DND-41 (cell line): ENCODE data around the gene MTFR2.
"Not testable (repeated sequence)": the region's sequence is repeated elsewhere in the genome, so short reads cannot be mapped to it uniquely, and the experiment has no call there.

Source experiments
- ATAC-seq: fragments of 200-7000 bp; cut with Tn5 transposase; 3 replicates; pipeline ENCODE4 v1.9.1; 2021; ENCODE audit warnings: low read depth; ENCODE audit not compliant: insufficient read depth
- DNase-seq: peaks from one replicate; pipeline ENCODE4 v3.0.0-alpha.2; 2020
- H2AFZ ChIP-seq: 2 replicates; pipeline ENCODE4 v1.6.0; 2012; ENCODE audit warnings: low read depth, low read length
- H3K27ac ChIP-seq: 2 replicates; pipeline ENCODE4 v1.5.1; 2012; ENCODE audit warnings: low read length, inconsistent platforms
- H3K27me3 ChIP-seq: fragments of 200-600 bp; sonication (generic); 2 replicates; pipeline ENCODE4 v1.6.0; 2012; ENCODE audit warnings: low read length, mild to moderate bottlenecking, inconsistent platforms; ENCODE audit not compliant: insufficient read depth, poor library complexity
- H3K36me3 ChIP-seq: 2 replicates; pipeline ENCODE4 v1.5.1; 2012; ENCODE audit warnings: low read length, inconsistent platforms; ENCODE audit not compliant: insufficient read depth
- H3K4me1 ChIP-seq: 2 replicates; pipeline ENCODE4 v1.5.1; 2012; ENCODE audit warnings: mild to moderate bottlenecking, low read length; ENCODE audit not compliant: insufficient read depth
- H3K4me2 ChIP-seq: 2 replicates; pipeline ENCODE4 v1.6.0; 2012; ENCODE audit warnings: mild to moderate bottlenecking, moderate library complexity, low read length, inconsistent platforms; ENCODE audit not compliant: insufficient read depth
- H3K4me3 ChIP-seq, 2 experiments: fragments of 200-600 bp in 1 of 2; shearing (Covaris generic) in 1 of 2; 2 replicates each; pipeline ENCODE4 v1.5.1; 2012 to 2016; ENCODE audit warnings: inconsistent platforms in 2 of 2, low read length in 2 of 2, mild to moderate bottlenecking in 2 of 2, low read depth in 1 of 2, moderate library complexity in 1 of 2
- H3K79me2 ChIP-seq: 2 replicates; pipeline ENCODE4 v1.6.0; 2012; ENCODE audit warnings: low read length, inconsistent platforms; ENCODE audit not compliant: insufficient read depth
- H3K9ac ChIP-seq: 2 replicates; pipeline ENCODE4 v1.6.0; 2012; ENCODE audit warnings: low read depth, mild to moderate bottlenecking, inconsistent platforms, low read length, moderate library complexity
- H3K9me3 ChIP-seq: 2 replicates; pipeline ENCODE4 v1.5.1; 2012; ENCODE audit warnings: low read length, moderate library complexity, mild to moderate bottlenecking, inconsistent platforms; ENCODE audit not compliant: insufficient read depth, severe bottlenecking
- H4K20me1 ChIP-seq: 2 replicates; pipeline ENCODE4 v1.6.0; 2012; ENCODE audit warnings: low read length; ENCODE audit not compliant: insufficient read depth
- EZH2 ChIP-seq: IDR thresholded peaks from 3 replicates; pipeline ENCODE4 v1.6.1; 2012; ENCODE audit warnings: borderline replicate concordance, low read depth, mild to moderate bottlenecking, moderate library complexity, low read length, inconsistent platforms; ENCODE audit not compliant: severe bottlenecking
- TF ChIP-seq, protein P1 (sequence below): IDR thresholded peaks from 2 replicates; pipeline ENCODE4 v1.5.1; 2012; ENCODE audit warnings: borderline replicate concordance, low read length, moderate library complexity, mild to moderate bottlenecking; ENCODE audit not compliant: poor library complexity, severe bottlenecking; ENCODE audit errors: extremely low read depth

Gene MTFR2

DNA sequence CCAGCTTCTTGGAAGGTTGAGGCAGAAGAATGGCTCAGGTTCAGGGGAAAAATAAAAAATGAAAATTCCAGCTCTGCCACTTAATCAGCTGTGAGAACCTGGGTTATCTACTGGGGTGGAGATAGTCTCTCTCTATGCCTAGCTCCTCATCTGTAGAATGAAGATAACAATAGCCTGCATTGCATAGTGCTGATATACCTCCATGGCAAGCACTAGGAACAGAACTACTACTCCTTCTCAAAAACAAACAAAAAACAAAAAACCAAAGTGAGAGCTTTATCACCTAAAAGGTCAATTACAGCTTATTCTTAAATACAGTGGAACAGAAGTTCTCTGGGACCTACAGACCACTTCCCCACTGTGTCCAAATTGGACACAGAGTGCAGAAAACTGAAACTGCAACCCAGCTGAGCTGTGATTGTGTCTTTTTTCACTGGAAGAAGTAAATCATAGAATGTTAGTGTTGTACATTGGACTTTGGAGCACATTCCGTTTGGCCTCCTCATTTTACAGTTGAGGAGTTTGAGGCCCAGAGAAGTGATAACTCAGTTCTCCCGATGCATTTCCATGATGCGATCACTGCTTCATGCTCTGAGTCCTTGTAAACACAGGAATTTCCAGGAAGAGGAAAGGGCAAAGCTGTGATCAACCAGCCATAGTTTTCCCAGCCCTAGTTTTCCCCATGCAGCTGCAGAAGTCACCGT lies 23.3 kb downstream of the MTFR2 start:
- Histone ChIP-seq H3K27ac (no peak overlapping the region), H3K4me2 (peak overlapping the region; percentile 47; the same call in 1 of the 2 replicates), H3K9me3 (no peaks in the 10 kb centered on the region), H3K27me3 (no peaks in the 10 kb centered on the region), H3K9ac (no peak overlapping the region), H2AFZ (peak overlapping the region; percentile 62), H3K4me1 (peaks cover 3% of the 10 kb centered on the region; the same call in 1 of the 2 replicates), H3K4me3 (peak overlapping the region in 1 of 2 experiments; percentile 6; a peak in 1 of 4 replicates), H4K20me1 (no peaks in the 10 kb centered on the region), H3K36me3 (peaks cover 12% of the 10 kb centered on the region; the same call in 1 of the 2 replicates), H3K79me2 (no peaks in the 10 kb centered on the region)
- ATAC-seq, result peak; percentile 46; the same call in 2 of the 3 replicates
- TF ChIP-seq, protein P1, sequence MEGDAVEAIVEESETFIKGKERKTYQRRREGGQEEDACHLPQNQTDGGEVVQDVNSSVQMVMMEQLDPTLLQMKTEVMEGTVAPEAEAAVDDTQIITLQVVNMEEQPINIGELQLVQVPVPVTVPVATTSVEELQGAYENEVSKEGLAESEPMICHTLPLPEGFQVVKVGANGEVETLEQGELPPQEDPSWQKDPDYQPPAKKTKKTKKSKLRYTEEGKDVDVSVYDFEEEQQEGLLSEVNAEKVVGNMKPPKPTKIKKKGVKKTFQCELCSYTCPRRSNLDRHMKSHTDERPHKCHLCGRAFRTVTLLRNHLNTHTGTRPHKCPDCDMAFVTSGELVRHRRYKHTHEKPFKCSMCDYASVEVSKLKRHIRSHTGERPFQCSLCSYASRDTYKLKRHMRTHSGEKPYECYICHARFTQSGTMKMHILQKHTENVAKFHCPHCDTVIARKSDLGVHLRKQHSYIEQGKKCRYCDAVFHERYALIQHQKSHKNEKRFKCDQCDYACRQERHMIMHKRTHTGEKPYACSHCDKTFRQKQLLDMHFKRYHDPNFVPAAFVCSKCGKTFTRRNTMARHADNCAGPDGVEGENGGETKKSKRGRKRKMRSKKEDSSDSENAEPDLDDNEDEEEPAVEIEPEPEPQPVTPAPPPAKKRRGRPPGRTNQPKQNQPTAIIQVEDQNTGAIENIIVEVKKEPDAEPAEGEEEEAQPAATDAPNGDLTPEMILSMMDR, result no peak
- TF ChIP-seq EZH2, result no peak
- no peak for DNase-seq

DNA sequence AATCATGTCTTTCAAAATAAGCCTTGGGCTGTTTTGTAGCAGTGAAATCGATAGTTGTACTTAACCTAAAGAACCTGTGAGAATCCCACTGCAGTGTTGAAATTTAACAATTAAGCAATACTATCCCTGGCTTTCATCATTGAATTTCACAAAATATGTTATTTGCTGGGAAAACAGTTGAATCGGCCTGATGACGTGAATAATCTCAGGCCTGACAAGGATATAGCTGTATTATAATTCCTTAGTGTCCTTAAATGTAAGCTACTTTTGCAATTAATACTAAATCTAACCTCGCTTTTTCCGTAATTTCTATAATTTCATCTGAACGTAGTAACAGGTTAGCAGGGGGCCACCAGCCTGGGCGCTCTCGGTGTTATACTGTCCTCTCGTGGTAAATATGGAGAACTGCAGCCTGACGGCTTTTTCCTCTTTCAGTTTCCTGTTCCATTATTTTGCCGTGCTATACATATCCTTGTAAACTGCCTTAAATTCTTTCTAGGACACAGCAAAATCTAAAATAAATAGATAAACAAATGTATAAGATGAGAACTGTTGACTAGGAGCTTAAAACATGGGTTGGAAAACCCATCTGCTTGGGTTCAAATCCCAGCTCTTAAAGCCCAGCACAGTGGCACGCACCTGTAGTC lies 24.0 kb downstream of the MTFR2 start:
- Histone ChIP-seq H3K27ac (no peak overlapping the region), H3K9ac (no peak overlapping the region), H2AFZ (peak overlapping the region; percentile 62)

DNA sequence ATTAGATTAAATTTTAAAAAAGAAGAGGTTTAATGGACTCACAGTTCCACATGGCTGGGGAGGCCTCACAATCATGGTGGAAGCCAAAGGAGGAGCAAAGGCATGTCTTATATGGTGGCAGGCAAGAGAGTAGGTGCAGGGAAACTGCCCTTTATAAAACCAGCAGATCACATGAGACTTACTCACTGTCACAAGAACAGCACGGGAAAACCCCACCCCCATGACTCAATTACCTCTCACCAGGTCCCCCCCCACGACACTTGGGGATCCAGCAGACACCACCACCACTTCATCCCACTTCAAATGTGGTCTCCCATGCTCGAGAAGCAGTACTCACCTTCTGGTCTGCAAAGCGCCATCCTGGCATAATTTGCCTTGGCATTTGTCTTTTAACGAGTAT lies 24.6 kb downstream of the MTFR2 start:
- Histone ChIP-seq H4K20me1 (no peaks in the 10 kb centered on the region), H3K4me1 (peaks cover 3% of the 10 kb centered on the region; the same call in 1 of the 2 replicates), H2AFZ (no peak overlapping the region), H3K27ac (no peak overlapping the region), H3K9me3 (no peaks in the 10 kb centered on the region), H3K36me3 (peaks cover 4% of the 10 kb centered on the region; the same call in 1 of the 2 replicates), H3K9ac (no peak overlapping the region), H3K79me2 (no peaks in the 10 kb centered on the region), H3K27me3 (no peaks in the 10 kb centered on the region), H3K4me3 (no peak overlapping the region), H3K4me2 (no peak overlapping the region)
- no peak for ATAC-seq
- DNase-seq, result no peak
- TF ChIP-seq EZH2, result no peak
- TF ChIP-seq, protein P1, result no peak

More for the DNA sequence above, 24.0 kb downstream of the MTFR2 start:
- peaks cover 11% of the 10 kb centered on the region; the same call in 1 of the 2 replicates for H3K36me3 ChIP-seq
- peak overlapping the region; percentile 47; the same call in 1 of the 2 replicates for H3K4me2 ChIP-seq
- peak overlapping the region in 1 of 2 experiments; percentile 6; a peak in 1 of 4 replicates for H3K4me3 ChIP-seq
- H4K20me1 ChIP-seq, result no peaks in the 10 kb centered on the region
- ATAC-seq, result peak; percentile 83
- H3K27me3 ChIP-seq, result no peaks in the 10 kb centered on the region
- no peaks in the 10 kb centered on the region for H3K79me2 ChIP-seq
- peaks cover 3% of the 10 kb centered on the region; the same call in 1 of the 2 replicates for H3K4me1 ChIP-seq
- TF ChIP-seq EZH2, result no peak
- TF ChIP-seq, protein P1, result peak; percentile 99
- DNase-seq, result peak; percentile 53
- H3K9me3 ChIP-seq, result no peaks in the 10 kb centered on the region

DNA sequence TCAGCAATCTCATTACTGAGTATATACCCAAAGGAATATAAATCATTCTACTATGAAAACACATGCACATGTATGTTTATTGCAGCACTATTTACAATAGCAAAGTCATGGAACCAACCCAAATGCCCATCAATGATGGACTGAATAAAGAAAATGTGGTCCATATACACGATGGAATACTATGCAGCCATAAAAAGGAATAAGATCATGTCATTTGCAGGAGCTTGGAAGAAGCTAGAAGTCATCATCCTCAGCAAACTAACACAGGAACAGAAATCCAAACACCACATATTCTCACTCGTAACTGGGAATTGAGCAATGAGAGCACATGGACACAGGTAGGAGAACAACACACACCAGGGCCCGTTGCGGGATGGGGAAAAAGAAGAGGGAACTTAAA lies 25.1 kb downstream of the MTFR2 start:
- H3K4me3 ChIP-seq, H3K4me2 ChIP-seq, ATAC-seq, H3K27ac ChIP-seq, H3K9ac ChIP-seq, H3K36me3 ChIP-seq, H3K27me3 ChIP-seq, H3K9me3 ChIP-seq, H2AFZ ChIP-seq, H4K20me1 ChIP-seq, DNase-seq, H3K4me1 ChIP-seq, H3K79me2 ChIP-seq: not testable (repeated sequence)
